Esophagus squamous epithelium (tissue), 4 donors: ENCODE measurements around the gene FLCN.

Experiments
- CTCF ChIP-seq, 6 experiments: fragments of 450-650 bp in 4 of 6; fragments of 200-600 bp in 2 of 6; sonication (generic) in 2 of 6; IDR thresholded peaks; one replicate each; pipeline ENCODE4 v1.5.1; 2016 to 2019; ENCODE audit warnings: antibody characterized with exemption in 6 of 6, mild to moderate bottlenecking in 4 of 6, moderate library complexity in 4 of 6
- POLR2A ChIP-seq, 4 donors: fragments of 450-650 bp; IDR thresholded peaks; one replicate each; pipeline ENCODE4 v1.6.1; 2017; ENCODE audit warnings: antibody characterized with exemption in 4 of 4, mild to moderate bottlenecking in 4 of 4, moderate library complexity in 3 of 4

- no peak for TF ChIP-seq CTCF (IDR thresholded peaks at IDR 0.05)
- no peak for TF ChIP-seq POLR2A (IDR thresholded peaks at IDR 0.05)
These were observed 49.0 kb upstream of the FLCN start for GRCh38 chr17:17285951-17286350.
